HG03095 (cell line): Measurements from ENCODE around the gene CSRP1.
"Not testable (repeated sequence)": the region's sequence is repeated elsewhere in the genome, so short reads cannot be mapped to it uniquely, and the experiment has no call there.

Experiments
- ATAC-seq: cut with Tn5 transposase; IDR thresholded peaks from one replicate; pipeline ENCODE4 v1.9.1; 2021; ENCODE audit warnings: moderate library complexity; ENCODE audit not compliant: unreplicated experiment

Gene CSRP1

DNA sequence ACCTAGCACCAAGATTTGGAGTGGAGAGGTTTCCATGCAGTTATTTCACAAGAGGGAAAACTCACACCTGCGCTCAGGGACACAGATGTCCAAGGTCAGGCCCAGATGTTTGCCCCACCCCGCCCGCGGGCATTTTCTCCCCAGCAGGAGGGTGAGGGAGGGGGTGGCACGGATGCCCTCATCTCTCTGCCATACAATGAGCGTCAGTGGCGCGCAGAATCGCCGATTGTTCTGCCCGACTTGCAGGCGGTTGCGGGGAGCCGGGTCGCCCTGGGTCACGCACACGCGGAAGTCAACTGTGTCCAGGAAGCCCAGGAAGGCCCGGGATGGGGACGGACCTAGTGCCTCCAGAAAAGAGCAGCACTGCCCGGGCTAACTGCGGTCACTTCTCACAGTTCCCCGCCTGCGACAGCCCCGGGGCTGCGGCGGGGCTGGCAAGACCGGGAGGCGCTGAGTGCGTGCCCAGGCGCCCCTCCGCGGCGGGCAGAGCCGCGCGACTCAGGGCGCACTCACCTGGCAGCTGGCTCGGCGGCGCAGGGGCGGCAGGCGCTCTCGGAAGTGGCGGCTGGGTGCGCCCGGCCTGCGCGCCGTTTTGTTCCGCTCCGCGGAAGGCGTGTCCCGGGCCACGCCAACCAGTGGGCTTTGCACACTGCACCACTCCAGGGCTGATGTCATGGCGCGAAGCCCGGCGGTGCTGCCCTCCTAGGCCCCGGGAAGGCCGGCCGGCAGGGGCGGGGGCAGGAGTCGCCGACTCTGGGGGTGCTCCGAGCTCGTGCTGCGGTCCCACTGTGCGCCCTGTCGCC, at the start of gene CSRP1:
Gene CSRP1 (minus strand): TSS at position 567 of the 803 bp plus-strand sequence. CDS start 10,820 bp downstream, outside the sequence.
- ATAC-seq = peak; percentile 81

DNA sequence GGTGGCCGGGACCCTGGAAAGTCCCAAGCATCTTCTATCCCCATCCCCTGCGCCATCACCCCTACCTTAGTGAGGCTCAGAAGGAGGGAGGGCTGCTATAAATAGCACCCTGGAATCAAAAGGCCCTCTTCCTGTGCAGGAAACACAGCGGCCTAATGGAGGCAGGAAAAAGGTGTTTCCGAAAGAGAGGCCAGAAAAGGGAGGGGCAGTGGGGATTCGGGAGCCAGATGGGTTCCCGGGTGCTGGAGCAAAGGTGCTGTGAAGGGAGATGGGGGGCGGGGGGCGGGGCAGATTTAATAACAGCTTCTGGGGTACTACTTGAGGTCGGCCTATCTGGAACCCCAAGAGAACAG, 48.6 kb upstream of the CSRP1 start:
- ATAC-seq = no peak

GRCh38 chr1:201554789-201555592, 48.1 kb upstream of the CSRP1 start:
- ATAC-seq = no peak

GRCh38 chr1:201554190-201554600, 47.3 kb upstream of the CSRP1 start:
- no peak for ATAC-seq

DNA sequence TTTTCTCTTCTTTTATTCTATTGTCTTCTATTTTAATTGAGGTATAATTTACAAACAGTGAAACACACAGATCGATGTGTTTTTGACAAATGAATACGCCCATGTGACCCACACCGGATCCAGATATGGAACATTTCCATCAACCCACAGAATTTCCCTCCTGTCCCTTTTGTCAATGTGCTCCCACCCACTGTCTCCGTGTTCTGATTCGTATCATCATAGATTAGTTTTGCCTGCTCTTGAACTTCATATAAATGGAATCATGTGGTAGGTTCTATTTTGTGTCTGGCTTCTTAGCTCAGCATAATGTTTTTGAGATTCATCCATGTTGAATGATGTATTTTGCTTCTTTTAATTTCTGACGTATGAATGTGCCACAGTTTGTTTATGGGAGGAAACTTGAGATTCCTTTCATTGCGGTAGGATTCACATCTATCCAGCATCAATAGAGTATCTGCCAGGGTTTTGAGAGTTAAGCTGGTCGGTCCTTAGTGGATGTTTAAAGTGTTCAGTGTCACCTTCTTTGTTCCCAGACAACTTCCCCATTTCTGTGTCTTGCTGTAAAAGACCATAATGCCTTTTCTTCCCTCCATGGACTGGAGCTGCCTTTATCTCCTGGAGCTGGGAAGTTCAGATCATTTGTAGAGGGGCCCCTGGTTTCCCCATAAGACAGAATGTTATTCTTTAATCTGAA, 46.7 kb upstream of the CSRP1 start:
- ATAC-seq = no peak

DNA sequence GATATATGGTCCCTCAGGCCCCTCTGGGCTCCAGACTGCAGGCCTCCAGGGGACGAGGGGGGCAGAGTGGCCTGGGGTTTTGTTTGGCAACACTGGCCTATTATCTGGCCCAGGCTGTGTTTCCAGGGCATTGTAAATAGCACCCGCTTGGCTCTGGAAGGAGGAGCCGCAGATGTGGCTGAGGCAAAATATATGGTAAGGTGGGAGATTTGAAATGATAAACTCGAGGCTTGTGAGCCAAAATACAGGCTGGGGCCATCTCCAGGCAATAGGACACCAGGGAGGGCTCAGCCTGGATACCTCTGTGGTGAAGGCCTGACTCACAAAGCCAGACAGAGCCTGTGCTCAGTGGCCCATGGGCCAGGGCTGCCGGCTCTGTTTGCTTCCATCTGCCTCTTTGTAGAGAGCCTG, 46.0 kb upstream of the CSRP1 start:
- no peak for ATAC-seq

DNA sequence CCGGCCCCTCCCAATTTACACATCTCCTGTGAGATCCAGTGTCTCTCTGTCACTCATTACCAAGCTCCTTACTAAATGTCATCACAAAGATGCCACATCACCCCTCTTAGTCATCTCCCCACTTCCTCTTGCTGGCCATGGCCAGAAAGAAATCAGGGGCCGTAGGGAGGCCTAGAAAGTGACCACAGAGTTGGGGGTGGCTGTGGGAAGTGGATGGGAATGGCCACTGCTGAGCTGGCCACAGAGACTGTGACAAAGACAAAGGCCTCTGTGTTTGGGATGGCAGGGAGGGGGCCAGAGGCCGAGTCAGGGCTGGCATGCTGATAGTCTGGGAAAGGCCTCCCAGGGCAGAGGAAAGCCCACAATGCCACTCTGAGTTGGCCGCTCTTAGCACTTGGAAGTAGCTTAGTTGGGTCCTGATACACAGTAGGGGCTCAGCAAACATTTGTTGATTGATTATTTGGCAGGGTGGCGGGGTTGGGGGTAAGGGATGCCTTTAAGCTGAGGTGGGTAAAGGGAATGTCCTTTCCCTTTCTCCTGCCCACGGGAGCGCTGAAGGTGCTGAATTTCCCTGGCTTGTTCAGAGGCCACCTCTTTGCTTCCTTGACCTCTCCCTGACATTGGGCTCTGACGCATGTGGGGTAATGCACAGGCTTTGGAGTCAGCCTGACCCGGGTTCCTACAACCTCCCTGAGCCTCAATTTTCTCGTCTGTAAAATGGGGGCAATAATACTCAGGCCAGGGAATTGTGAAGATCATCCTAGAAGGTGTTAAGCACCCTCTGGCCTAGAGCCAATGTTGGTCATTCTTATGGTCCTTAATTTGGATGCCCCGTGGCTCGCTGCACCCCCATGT, 45.2 kb upstream of the CSRP1 start:
- no peak for ATAC-seq

DNA sequence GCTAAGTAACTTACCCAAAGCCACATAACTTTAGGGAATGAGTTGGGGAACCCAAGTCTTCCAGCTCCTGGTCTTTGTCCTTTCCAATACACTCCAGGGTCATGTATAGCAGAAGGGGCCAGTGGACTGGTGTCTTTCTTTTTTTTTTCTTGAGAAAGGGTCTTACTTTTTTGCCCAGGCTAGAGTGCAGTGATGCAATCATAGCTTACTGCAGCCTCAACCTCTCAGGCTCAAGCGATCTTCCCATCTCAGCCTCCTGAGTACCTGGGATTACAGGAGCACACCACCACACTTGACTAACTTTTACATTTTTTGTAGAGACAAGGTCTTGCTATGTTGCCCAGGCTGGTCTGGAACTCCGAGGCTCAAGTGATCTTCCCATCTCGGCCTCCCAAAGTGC, 44.2 kb upstream of the CSRP1 start:
- ATAC-seq = no peak

GRCh38 chr1:201549522-201549921, 42.6 kb upstream of the CSRP1 start:
- ATAC-seq = not testable (repeated sequence)

GRCh38 chr1:201545851-201546492, 39.0 kb upstream of the CSRP1 start:
- no peak for ATAC-seq

- ATAC-seq = no peak
Observed at GRCh38 chr1:201544710-201545109, 37.8 kb upstream of the CSRP1 start.

DNA sequence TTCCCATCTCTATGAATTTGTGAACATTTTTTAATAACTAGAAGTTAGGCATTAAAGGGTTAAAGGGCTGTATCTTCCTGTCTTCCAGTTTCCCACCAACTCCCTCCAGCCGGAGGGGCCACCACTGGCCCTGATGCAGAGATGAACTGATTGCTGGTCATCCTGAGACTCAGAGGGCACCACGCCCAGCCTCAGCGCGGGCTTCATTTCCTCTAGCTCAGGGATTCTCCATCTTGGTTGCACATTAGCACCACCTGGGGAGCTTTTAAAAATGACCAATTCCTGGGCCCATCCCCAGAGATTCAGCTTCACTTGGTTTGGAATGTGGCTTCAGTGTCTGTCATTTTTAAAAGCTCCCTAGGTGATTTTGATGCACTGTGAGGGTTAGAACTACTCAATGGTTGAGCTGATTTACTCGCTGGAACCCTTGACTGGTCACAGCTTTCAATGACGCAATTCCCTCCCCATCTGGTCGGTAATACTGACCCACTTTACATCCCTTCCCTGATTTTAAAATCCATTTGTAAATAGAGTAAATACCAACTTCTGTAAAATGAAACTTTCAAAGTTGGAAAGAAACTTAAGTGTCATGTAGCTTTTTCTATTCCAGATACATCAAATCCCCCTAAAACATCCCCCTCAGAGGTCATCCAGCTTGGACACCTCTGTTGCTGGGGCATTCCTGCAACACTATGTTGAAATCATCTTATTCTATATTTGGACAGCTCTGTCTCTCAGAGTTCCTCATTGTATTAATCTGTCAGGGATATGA, 37.1 kb upstream of the CSRP1 start:
- ATAC-seq = no peak

GRCh38 chr1:201542309-201543035, 35.5 kb upstream of the CSRP1 start:
- ATAC-seq = no peak

DNA sequence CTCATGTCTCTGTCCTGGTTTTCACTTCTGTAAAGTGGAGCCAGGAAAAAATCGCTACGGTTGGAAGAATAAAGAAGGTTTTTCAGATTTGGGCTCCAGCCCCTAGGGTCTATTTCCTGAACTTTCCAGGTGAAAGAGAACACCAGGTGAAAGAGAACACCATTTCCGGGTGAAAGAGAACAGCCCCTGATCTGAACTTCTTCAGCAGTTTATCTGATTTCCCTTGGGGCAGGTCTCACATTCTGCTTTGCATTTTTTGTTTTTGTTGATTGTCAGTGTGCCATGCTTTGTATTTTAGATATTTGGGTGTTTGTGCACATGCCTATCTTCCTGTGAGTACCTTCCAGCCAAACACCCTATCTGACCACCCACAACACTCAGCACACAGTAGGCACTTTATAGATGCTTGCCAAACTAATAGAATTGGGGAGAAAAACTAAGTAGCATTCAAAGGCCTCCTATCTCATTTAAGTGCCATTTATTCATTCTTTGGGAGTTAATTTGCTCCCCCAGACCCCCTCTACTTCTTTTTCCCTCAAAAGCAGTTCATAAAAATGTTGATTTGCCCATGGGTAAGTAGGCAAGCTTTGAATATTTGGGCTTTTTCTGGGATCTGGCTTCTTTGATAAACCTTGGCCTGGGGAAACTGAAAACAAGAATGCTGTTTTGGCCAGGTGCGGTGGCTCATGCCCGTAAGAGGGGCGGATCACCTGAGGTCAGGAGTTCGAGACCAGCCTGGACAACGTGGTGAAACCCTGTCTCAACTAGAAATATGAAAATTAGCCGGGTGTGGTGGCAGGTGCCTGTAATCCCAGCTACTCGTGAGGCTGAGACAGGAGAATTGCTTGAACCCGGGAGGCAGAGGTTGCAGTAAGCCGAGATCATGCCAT, 34.2 kb upstream of the CSRP1 start:
- ATAC-seq = no peak

DNA sequence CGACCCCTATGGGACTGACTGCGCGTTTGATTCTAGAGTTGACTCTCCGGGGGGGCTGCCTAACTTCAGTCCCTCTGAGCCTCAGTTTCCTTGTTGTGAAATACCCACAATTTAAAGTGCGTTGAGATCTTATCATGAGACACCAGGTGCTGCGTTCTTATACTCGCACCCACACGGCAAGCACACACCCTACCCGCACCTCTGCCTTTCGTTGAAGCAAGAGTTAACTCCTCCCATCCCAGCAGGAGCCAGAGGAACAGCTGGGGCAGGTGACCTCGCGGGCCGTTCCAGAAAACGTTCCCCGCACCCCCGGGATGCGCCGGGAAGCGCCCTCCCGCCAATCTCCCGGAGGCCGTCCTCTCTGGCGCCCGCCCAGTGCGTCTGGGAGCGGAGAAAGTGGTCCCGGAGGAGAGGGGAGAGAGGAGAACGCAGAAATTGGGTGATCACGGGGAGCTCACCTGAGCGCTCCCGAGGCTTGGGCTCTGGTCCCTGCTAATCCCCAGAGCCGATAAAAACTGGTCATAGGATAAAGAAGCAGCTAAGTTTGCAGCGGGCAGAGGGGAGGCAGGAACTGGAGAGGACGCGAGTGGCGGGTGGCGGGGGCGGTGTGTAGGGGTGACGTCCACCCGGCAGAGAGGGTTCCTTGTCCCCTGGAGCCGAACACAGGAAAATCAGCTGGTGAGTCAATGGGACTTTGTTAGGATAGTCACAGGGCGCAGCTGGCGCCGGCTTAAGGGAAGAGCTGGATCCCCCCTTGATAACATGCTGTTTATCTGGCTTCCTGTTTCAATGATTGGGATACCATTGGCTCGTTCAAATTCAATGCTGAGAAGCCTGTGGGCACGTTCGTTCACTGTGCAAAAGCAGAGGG, 32.9 kb upstream of the CSRP1 start:
- ATAC-seq = no peak

- ATAC-seq = no peak
Observed at GRCh38 chr1:201538612-201539551, 32.0 kb upstream of the CSRP1 start, which contains the start of gene NAV1. TSS of gene NAV1 (plus strand) at chr1:201539127. CDS start at chr1:201622885, 83,758 bp downstream.
